Osteocyte (in vitro differentiated cells): ENCODE results near the gene GLRX5. TPM values are rescaled to one million over a fixed set of nuclear protein-coding genes. Genes with fewer than 3 reads are reported as not detected.

Experiments used
- DNase-seq: peaks from one replicate; pipeline ENCODE4 v3.0.0; 2021; ENCODE audit warnings: mixed read lengths; ENCODE audit not compliant: unreplicated experiment; ENCODE audit errors: extremely low spot score
- H3K27ac Mint-ChIP-seq: one replicate; pipeline ENCODE4 v1.8.0; 2021; ENCODE audit warnings: mild to moderate bottlenecking, mixed read lengths; ENCODE audit not compliant: unreplicated experiment
- H3K27me3 Mint-ChIP-seq: one replicate; pipeline ENCODE4 v1.8.0; 2021; ENCODE audit warnings: mixed read lengths; ENCODE audit not compliant: unreplicated experiment
- H3K36me3 Mint-ChIP-seq: one replicate; pipeline ENCODE4 v1.8.0; 2021; ENCODE audit warnings: mixed read lengths; ENCODE audit not compliant: unreplicated experiment
- H3K4me1 Mint-ChIP-seq: one replicate; pipeline ENCODE4 v1.8.0; 2021; ENCODE audit warnings: mixed read lengths; ENCODE audit not compliant: unreplicated experiment
- H3K4me3 Mint-ChIP-seq: one replicate; pipeline ENCODE4 v1.8.0; 2021; ENCODE audit warnings: mild to moderate bottlenecking, moderate library complexity, mixed read lengths; ENCODE audit not compliant: unreplicated experiment
- H3K9me3 Mint-ChIP-seq: one replicate; pipeline ENCODE4 v1.8.0; 2021; ENCODE audit warnings: mixed read lengths; ENCODE audit not compliant: unreplicated experiment
- CTCF ChIP-seq: fragments of 200-600 bp; sonication (generic); IDR thresholded peaks from 2 replicates; pipeline ENCODE4 v1.5.0; 2021; ENCODE audit warnings: antibody characterized with exemption, mild to moderate bottlenecking, moderate library complexity
- total RNA-seq: library from RNA; stranded (reverse); gene quantifications from 2 replicates; pipeline ENCODE4 v1.2.1, GENCODE V29; 2021

Gene GLRX5
- total RNA-seq, 1 donor from 2014 or later, result 55.1 TPM

- TF ChIP-seq CTCF, result no peak
- Mint-ChIP-seq H3K27ac (peak overlapping the region; percentile 93), H3K36me3 (peaks cover 6% of the 10 kb centered on the region), H3K27me3 (no peaks in the 10 kb centered on the region), H3K4me1 (peaks cover 72% of the 10 kb centered on the region), H3K9me3 (no peaks in the 10 kb centered on the region), H3K4me3 (peak overlapping the region; percentile 32)
- no peak for DNase-seq
These were observed 4.2 kb upstream of the GLRX5 start for GRCh38 chr14:95530473-95531276.

- H3K27me3 Mint-ChIP-seq, result no peaks in the 10 kb centered on the region
- peak overlapping the region; percentile 45 for H3K4me3 Mint-ChIP-seq
- peak overlapping the region; percentile 93 for H3K27ac Mint-ChIP-seq
- DNase-seq, result no peak
- peaks cover 6% of the 10 kb centered on the region for H3K36me3 Mint-ChIP-seq
- no peaks in the 10 kb centered on the region for H3K9me3 Mint-ChIP-seq
- peaks cover 72% of the 10 kb centered on the region for H3K4me1 Mint-ChIP-seq
- TF ChIP-seq CTCF, result no peak
These were observed 3.4 kb upstream of the GLRX5 start for GRCh38 chr14:95531473-95531872.

GRCh38 chr14:95531969-95532368 lies 2.9 kb upstream of the GLRX5 start:
- TF ChIP-seq CTCF, result no peak
- Mint-ChIP-seq H3K27ac (peak overlapping the region; percentile 93), H3K4me3 (peak overlapping the region; percentile 89), H3K27me3 (no peaks in the 10 kb centered on the region), H3K36me3 (peaks cover 6% of the 10 kb centered on the region), H3K9me3 (no peaks in the 10 kb centered on the region), H3K4me1 (peaks cover 72% of the 10 kb centered on the region)
- DNase-seq, result no peak

- peak overlapping the region; percentile 89 for H3K4me3 Mint-ChIP-seq
- no peaks in the 10 kb centered on the region for H3K27me3 Mint-ChIP-seq
- peak overlapping the region; percentile 93 for H3K27ac Mint-ChIP-seq
- no peaks in the 10 kb centered on the region for H3K9me3 Mint-ChIP-seq
- TF ChIP-seq CTCF, result no peak
- no peak for DNase-seq
- H3K36me3 Mint-ChIP-seq, result peaks cover 6% of the 10 kb centered on the region
- peaks cover 76% of the 10 kb centered on the region for H3K4me1 Mint-ChIP-seq
These were observed 1.4 kb upstream of the GLRX5 start for GRCh38 chr14:95533391-95533821.

- Mint-ChIP-seq H3K27ac (peak overlapping the region; percentile 93), H3K4me3 (peak overlapping the region; percentile 89), H3K9me3 (no peaks in the 10 kb centered on the region), H3K36me3 (peaks cover 6% of the 10 kb centered on the region), H3K4me1 (peaks cover 76% of the 10 kb centered on the region), H3K27me3 (no peaks in the 10 kb centered on the region)
- peak; percentile 74 for DNase-seq
- TF ChIP-seq CTCF, result no peak
These were observed 1.0 kb upstream of the GLRX5 start for GRCh38 chr14:95533822-95534221.
